ENCODE measurements around the gene LCN6. TPM values are rescaled to one million over a fixed set of nuclear protein-coding genes. Genes with fewer than 3 reads are reported as not detected.
A peak's percentile ranks its signal among the peaks of the same experiment; 100 is the strongest.

The LCN6 gene
- total and polyA plus RNA-seq, 9 of the 15 experiments (the other 6 are each of a cell fraction or from before 2014, with no cell fraction given) = 0.10 to 0.45 (median 0.37) TPM; not detected in 5

DNA sequence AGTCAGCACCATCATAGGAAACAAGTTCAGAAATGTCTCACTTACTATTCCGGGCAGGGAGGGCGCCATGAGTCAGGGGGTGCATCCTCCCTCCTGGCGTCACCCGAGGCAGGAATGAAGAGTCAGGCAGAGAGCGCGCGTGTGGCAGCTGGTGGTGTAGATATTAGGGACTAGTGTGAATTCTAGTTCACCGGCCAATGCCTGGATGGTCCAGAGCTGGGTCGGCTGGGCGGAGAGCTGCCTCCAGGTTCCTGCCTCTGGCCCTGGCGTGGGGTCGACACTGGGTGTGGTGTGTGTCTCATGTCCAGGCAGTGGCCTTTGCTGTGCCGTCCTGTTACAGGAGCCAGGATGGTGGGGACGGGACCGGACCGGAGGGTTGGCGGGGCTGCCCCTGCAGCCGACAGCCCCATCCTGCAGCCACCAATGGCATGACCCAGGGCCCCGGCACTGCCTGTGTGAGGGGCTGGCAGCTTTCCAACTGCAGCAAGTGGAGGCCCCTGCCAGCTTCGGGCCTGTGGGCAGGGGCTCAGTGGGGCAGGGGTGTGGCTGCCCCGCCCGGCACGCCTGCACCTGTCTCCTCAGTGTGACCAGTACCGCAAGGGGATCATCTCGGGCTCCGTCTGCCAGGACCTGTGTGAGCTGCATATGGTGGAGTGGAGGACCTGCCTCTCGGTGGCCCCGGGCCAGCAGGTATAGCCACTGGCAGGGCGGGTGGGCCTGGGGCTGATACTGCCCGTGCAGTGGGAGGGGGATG, 26.8 kb downstream of the LCN6 start (continued):
- TF ChIP-seq, protein P1, sequence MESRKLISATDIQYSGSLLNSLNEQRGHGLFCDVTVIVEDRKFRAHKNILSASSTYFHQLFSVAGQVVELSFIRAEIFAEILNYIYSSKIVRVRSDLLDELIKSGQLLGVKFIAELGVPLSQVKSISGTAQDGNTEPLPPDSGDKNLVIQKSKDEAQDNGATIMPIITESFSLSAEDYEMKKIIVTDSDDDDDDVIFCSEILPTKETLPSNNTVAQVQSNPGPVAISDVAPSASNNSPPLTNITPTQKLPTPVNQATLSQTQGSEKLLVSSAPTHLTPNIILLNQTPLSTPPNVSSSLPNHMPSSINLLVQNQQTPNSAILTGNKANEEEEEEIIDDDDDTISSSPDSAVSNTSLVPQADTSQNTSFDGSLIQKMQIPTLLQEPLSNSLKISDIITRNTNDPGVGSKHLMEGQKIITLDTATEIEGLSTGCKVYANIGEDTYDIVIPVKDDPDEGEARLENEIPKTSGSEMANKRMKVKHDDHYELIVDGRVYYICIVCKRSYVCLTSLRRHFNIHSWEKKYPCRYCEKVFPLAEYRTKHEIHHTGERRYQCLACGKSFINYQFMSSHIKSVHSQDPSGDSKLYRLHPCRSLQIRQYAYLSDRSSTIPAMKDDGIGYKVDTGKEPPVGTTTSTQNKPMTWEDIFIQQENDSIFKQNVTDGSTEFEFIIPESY (CRISPR knock-in tag; IDR thresholded peaks at IDR 0.05) = 0 out of 2 replicates have a peak, but pooled peaks have one; percentile 22
- TF ChIP-seq XRCC3 (IDR thresholded peaks at IDR 0.05) = no peak

DNA sequence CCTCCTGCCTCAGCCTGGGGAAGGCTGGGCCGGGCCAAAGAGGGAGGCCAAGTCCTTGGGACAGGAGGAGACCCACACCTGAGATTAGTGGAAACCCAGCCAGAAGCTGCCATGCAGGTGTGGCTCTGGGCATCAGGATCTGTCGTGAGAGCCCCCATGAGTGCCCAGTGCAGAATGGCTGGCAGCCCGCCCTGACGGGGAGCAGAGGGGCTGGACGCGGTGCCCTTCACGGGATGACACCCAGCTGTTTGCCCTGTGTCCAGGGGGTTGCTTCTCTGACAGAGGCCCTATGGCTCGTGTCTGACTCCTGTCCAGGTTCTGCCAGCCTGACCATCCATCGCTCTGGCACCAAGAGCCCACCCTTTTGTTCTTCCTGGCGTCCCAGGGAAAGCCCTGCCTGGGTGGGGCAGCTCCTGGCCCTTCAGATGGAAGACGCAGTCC, 27.4 kb downstream of the LCN6 start:
- peaks cover 5 to 88% of the 10 kb centered on the region in 2 experiments; a peak in 4 of 5 replicates for H3K4me1 ChIP-seq (replicated peaks in 1 of 2; ENCODE audit: control insufficient read depth in 2 of 2, insufficient read depth in 2 of 2, low read length in 2 of 2)
- no TSS peak for BruUV-seq (replicated peaks)
- no peaks in the 10 kb centered on the region for H3K27me3 ChIP-seq (ENCODE audit: control insufficient read depth in 2 of 2, insufficient read depth in 2 of 2, low read length in 2 of 2)
- H3K4me2 ChIP-seq (ENCODE audit: insufficient read depth, low read length) = no peak overlapping the region
- POLR2A ChIA-PET = interaction anchor here (0.5 to 1.7 kb wide), 8 partner anchors 9 to 66 kb away, joined by 3 to 5 read pairs (median 3); no protein-coding TSS in a partner anchor
- peaks cover 25% of the 10 kb centered on the region for H3K79me2 ChIP-seq (ENCODE audit: control insufficient read depth, insufficient read depth, low read length)
- H4K20me1 ChIP-seq (replicated peaks; ENCODE audit: control insufficient read depth, insufficient read depth, low read length) = peaks cover 37% of the 10 kb centered on the region
- intact Hi-C loops (cut with micrococcal nuclease) (no loop called here), in situ Hi-C loops (cut with MboI) (no loop called here)
- 67% methylated on average over 11 of the region's 11 CpGs for WGBS (ENCODE audit: insufficient coverage, low coverage, missing lambda C conversion rate)
- no peak overlapping the region for H3K27ac ChIP-seq (ENCODE audit: extremely low read depth, low read depth, low read length)
- H3K9me1 ChIP-seq (ENCODE audit: control insufficient read depth, insufficient read depth, low read length) = no peaks in the 10 kb centered on the region
- H3K9ac ChIP-seq (ENCODE audit: insufficient read depth in 1 of 2, low read depth in 2 of 2, low read length in 2 of 2) = no peak overlapping the region; a peak in 1 of 4 replicates
- FAIRE-seq (no peak), ATAC-seq (no peak; the same call in 2 of the 3 replicates), DNase-seq (ENCODE audit: extremely low read depth in 1 of 4, low spot score in 3 of 4) (no peak)
- no peak overlapping the region for H2AFZ ChIP-seq (ENCODE audit: low read depth, low read length)
- no peaks in the 10 kb centered on the region for H3K9me3 ChIP-seq (replicated peaks; ENCODE audit: control insufficient read depth, insufficient read depth, low read depth, low read length)
- H3K4me3 ChIP-seq = no peak overlapping the region
- CTCF ChIA-PET (ENCODE audit: low intra/inter-chr PET ratio) = no interaction called here
- H3K36me3 ChIP-seq (ENCODE audit: control insufficient read depth, insufficient read depth, low read length) = peaks cover 53% of the 10 kb centered on the region
- peak; percentile 11 for TF ChIP-seq KDM5B (IDR thresholded peaks at IDR 0.05; ENCODE audit: insufficient replicate concordance, low read depth, low read length)
- TF ChIP-seq, protein P2, sequence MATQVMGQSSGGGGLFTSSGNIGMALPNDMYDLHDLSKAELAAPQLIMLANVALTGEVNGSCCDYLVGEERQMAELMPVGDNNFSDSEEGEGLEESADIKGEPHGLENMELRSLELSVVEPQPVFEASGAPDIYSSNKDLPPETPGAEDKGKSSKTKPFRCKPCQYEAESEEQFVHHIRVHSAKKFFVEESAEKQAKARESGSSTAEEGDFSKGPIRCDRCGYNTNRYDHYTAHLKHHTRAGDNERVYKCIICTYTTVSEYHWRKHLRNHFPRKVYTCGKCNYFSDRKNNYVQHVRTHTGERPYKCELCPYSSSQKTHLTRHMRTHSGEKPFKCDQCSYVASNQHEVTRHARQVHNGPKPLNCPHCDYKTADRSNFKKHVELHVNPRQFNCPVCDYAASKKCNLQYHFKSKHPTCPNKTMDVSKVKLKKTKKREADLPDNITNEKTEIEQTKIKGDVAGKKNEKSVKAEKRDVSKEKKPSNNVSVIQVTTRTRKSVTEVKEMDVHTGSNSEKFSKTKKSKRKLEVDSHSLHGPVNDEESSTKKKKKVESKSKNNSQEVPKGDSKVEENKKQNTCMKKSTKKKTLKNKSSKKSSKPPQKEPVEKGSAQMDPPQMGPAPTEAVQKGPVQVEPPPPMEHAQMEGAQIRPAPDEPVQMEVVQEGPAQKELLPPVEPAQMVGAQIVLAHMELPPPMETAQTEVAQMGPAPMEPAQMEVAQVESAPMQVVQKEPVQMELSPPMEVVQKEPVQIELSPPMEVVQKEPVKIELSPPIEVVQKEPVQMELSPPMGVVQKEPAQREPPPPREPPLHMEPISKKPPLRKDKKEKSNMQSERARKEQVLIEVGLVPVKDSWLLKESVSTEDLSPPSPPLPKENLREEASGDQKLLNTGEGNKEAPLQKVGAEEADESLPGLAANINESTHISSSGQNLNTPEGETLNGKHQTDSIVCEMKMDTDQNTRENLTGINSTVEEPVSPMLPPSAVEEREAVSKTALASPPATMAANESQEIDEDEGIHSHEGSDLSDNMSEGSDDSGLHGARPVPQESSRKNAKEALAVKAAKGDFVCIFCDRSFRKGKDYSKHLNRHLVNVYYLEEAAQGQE (IDR thresholded peaks at IDR 0.05; ENCODE audit: borderline replicate concordance) = no peak
- TF ChIP-seq, protein P2 (CRISPR knock-in tag; IDR thresholded peaks at IDR 0.05; ENCODE audit: low read depth) = no peak
- TF ChIP-seq, protein P3, sequence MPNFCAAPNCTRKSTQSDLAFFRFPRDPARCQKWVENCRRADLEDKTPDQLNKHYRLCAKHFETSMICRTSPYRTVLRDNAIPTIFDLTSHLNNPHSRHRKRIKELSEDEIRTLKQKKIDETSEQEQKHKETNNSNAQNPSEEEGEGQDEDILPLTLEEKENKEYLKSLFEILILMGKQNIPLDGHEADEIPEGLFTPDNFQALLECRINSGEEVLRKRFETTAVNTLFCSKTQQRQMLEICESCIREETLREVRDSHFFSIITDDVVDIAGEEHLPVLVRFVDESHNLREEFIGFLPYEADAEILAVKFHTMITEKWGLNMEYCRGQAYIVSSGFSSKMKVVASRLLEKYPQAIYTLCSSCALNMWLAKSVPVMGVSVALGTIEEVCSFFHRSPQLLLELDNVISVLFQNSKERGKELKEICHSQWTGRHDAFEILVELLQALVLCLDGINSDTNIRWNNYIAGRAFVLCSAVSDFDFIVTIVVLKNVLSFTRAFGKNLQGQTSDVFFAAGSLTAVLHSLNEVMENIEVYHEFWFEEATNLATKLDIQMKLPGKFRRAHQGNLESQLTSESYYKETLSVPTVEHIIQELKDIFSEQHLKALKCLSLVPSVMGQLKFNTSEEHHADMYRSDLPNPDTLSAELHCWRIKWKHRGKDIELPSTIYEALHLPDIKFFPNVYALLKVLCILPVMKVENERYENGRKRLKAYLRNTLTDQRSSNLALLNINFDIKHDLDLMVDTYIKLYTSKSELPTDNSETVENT (CRISPR knock-in tag; IDR thresholded peaks at IDR 0.05) = no peak

Measured in K562 (cell line).